ENCODE results near the gene PTCD1. TPM values are rescaled to one million over a fixed set of nuclear protein-coding genes. Genes with fewer than 3 reads are reported as not detected.

PTCD1 gene
- total RNA-seq, 4 donors from 2014 or later = 8.5 to 14.2 (median 9.5) TPM

DNA sequence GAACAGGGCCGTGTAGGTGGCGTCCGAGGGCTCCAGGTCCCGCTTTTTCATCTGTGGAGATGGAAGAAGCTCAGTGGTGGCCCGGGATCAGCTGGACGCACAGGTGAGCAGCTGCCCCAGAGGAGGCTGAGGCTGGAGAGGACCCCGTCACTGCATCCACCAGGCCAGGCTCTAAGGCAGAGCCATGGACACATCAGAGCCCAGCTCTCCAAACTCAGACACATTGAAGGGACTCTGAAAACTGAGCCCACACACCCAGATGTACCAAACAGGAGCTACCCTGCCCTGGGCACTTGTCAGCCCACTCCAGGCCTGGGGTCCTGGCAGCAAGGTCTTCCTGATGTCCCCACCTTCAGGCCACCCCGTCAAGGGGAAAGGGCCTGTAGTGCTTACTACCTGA is 8.8 kb downstream of the PTCD1 start:
- no peak for TF ChIP-seq POLR2A (IDR thresholded peaks at IDR 0.05)
- TF ChIP-seq, protein P1, sequence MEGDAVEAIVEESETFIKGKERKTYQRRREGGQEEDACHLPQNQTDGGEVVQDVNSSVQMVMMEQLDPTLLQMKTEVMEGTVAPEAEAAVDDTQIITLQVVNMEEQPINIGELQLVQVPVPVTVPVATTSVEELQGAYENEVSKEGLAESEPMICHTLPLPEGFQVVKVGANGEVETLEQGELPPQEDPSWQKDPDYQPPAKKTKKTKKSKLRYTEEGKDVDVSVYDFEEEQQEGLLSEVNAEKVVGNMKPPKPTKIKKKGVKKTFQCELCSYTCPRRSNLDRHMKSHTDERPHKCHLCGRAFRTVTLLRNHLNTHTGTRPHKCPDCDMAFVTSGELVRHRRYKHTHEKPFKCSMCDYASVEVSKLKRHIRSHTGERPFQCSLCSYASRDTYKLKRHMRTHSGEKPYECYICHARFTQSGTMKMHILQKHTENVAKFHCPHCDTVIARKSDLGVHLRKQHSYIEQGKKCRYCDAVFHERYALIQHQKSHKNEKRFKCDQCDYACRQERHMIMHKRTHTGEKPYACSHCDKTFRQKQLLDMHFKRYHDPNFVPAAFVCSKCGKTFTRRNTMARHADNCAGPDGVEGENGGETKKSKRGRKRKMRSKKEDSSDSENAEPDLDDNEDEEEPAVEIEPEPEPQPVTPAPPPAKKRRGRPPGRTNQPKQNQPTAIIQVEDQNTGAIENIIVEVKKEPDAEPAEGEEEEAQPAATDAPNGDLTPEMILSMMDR (IDR thresholded peaks at IDR 0.05) = no peak
- H3K4me3 ChIP-seq (ENCODE audit: low read depth, poor library complexity, severe bottlenecking) = no peak overlapping the region
- DNase-seq (ENCODE audit: low spot score in 2 of 2) = no peak
- intact Hi-C loops (cut with DNase I; ENCODE audit: low total_unique reads) = no loop called here
- WGBS, 2 donors = 89 to 92% methylated on average over 8 of the region's 8 CpGs

DNA sequence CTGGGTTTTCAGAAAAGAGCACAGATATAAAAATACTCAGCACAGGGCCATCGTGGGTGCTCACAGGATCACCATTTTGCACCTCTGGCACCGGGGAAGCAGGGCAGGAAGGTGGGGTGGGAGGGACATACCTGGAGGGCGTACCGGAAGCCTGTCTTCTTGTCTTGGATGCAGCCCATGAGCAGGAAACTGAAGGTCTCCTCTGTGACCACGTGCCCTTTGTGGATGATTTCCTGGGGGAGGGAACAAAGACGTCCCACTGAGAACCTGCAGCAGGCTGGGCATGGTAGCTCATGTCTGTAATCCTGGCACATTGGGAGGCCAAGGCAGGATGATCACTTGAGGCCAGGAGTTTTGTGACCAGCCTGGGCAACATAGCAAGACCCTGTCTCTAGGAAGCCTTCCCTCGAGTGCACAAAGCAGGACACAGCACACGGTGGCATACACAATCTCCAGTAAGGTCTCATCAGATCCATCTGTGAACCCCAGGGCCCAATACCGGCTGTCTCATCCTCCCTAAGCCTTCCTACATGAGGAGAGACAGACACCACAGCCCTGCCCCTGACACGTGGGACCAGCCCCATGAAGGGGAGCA is 9.5 kb downstream of the PTCD1 start:
- no peak for DNase-seq (ENCODE audit: low spot score in 2 of 2)
- TF ChIP-seq POLR2A (IDR thresholded peaks at IDR 0.05) = no peak
- TF ChIP-seq, protein P1 (IDR thresholded peaks at IDR 0.05) = no peak
- WGBS, 2 donors = 85% methylated on average over 10 of the region's 10 CpGs
- H3K4me3 ChIP-seq (ENCODE audit: low read depth, poor library complexity, severe bottlenecking) = no peak overlapping the region
- intact Hi-C loops (cut with DNase I; ENCODE audit: low total_unique reads) = no loop called here

DNA sequence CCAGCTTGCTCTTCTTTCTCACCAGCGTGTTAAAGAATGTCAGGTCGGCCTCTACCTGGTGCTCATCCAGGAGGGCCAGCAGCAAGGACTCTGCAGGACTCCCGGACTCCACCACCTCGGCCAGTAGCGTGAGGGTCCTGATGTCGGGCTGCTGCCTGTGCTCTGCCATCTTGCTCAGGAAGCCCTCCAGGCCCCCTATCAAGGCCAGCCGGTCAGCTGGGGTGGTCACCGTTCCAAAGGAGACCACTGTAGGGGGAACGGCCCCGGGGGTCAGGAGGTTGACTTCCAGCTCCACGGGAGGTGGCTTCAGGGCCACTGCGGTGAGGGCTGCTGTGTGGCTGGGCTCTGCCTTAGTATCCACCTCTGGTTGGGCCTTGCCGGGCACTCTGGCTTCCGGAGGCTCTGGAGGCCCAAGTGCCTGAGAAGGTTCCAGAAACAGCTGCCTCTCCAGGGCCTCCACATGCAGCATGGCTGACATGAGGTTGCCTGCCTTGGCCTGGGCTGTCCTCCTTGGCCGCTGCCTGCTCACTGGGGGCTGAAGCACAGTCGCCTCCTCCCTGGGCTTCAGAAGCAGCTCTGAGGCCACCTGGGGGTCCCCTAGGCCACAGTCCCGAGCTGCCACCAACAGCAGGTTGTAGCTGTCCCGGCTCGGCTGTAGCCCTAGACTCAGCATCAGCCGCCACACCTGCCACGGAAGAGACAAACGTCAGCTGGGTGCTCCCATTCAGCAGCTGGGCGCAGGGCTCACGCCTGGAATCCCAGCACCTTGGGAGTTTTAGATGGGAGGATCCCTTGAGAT is 13.5 kb downstream of the PTCD1 start:
- TF ChIP-seq POLR2A (IDR thresholded peaks at IDR 0.05) = no peak
- TF ChIP-seq, protein P1 (IDR thresholded peaks at IDR 0.05) = no peak
- intact Hi-C loops (cut with DNase I; ENCODE audit: low total_unique reads) = no loop called here
- no peak for DNase-seq (ENCODE audit: low spot score in 2 of 2)
- H3K4me3 ChIP-seq (ENCODE audit: low read depth, poor library complexity, severe bottlenecking) = no peak overlapping the region
- 91 to 94% methylated on average over 18 to 22 of the region's 24 CpGs for WGBS, 2 donors

DNA sequence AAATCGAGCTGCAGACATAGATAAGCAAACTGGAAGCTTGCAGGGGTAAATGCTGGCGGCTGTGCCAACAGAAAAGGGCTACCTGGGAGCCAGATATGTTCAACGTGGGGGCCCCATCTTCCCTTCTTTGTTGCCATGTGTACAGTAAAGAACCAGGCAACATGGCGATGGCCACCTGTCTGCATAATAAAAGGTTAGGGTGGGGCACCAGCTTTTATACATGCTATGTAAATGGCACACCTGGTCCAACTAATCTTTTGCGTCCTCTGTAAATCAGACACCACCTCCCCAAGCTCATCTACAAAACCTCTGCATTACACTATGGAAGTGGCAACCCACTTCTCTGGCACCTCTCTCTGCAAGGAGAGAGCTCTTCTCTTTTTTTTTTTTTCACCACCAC is 16.0 kb downstream of the PTCD1 start:
- no peak overlapping the region for H3K4me3 ChIP-seq (ENCODE audit: low read depth, poor library complexity, severe bottlenecking)
- DNase-seq (ENCODE audit: low spot score in 2 of 2) = no peak
- no peak for TF ChIP-seq POLR2A (IDR thresholded peaks at IDR 0.05)
- TF ChIP-seq, protein P1 (IDR thresholded peaks at IDR 0.05) = no peak
- intact Hi-C loops (cut with DNase I; ENCODE audit: low total_unique reads) = no loop called here
- 74 to 79% methylated on average over 5 of the region's 5 CpGs for WGBS, 2 donors

DNA sequence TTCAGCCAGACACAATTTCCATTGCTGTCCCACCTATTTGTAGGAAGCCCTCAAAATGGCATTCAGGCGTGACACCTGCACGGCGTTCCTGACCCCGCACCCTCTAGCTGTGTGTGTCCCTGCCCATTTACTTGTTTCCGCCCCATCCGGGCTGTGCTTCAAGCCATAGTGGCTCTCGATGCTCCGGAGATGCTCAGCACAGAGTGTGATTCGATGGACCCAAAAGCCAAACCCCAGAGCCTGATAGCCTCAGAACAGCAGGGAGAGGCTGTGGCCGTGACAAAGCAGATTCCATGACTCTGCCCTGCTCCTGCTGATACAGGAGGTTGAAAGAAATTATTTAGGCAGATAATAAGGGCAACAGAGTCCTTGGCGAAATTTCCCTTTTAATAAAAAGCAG is 16.4 kb downstream of the PTCD1 start:
- no peak for TF ChIP-seq POLR2A (IDR thresholded peaks at IDR 0.05)
- TF ChIP-seq, protein P1 (IDR thresholded peaks at IDR 0.05) = no peak
- DNase-seq (ENCODE audit: low spot score in 2 of 2) = no peak
- WGBS, 2 donors = 84 to 93% methylated on average over 11 of the region's 11 CpGs
- no peak overlapping the region for H3K4me3 ChIP-seq (ENCODE audit: low read depth, poor library complexity, severe bottlenecking)
- intact Hi-C loops (cut with DNase I; ENCODE audit: low total_unique reads) = no loop called here

All from lower leg skin (tissue), 4 donors.